ENCODE measurements around the gene RASSF5. TPM values are rescaled to one million over a fixed set of nuclear protein-coding genes. Genes with fewer than 3 reads are reported as not detected.

Gene RASSF5
- total RNA-seq, 2 donors from 2014 or later: 9.9 to 17.5 TPM

DNA sequence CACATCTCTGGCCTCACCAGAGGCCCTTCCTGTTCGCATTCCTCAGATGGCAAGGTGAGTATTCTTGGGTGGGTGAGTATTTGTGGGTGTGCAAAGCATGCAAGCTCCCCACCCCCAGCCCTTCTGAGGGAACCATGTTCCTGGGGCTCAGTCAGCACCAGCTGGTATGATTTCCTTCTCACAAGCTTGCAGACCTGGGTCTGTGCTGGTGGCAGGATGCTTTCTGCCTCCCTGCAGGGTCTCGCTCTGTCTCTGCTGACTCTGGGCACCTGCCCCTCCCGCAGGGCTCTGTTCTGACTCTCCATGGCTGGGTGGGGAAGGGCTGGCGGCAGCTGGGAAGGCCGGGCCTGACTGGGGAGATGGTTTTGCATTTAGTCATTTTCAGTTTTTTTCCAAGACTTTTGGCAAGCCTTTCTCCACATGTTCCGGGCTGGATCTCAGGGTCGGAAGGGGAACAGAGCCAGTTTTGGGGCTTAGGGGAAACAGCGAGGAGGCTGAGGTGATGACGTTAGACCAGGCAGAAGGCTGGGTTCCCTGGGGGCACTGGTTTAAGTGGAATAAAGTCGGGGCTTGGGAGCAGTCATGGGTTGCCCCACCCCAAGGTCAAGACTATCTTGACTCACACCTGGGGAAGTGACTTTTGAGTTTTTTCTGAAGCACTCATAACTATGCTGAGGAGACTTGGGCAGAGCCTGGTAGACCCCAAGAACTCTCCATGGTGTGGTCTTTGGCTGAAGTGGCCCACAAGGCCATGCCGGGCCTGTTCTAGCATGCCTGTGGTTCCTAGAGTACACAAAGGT lies 6.2 kb downstream of the RASSF5 start:
- H3K4me1 ChIP-seq: peaks cover 0 to 36% of the 10 kb centered on the region in 2 donors
- H3K36me3 ChIP-seq: no peaks in the 10 kb centered on the region
- H3K27me3 ChIP-seq: no peaks in the 10 kb centered on the region
- TF ChIP-seq, protein P1, sequence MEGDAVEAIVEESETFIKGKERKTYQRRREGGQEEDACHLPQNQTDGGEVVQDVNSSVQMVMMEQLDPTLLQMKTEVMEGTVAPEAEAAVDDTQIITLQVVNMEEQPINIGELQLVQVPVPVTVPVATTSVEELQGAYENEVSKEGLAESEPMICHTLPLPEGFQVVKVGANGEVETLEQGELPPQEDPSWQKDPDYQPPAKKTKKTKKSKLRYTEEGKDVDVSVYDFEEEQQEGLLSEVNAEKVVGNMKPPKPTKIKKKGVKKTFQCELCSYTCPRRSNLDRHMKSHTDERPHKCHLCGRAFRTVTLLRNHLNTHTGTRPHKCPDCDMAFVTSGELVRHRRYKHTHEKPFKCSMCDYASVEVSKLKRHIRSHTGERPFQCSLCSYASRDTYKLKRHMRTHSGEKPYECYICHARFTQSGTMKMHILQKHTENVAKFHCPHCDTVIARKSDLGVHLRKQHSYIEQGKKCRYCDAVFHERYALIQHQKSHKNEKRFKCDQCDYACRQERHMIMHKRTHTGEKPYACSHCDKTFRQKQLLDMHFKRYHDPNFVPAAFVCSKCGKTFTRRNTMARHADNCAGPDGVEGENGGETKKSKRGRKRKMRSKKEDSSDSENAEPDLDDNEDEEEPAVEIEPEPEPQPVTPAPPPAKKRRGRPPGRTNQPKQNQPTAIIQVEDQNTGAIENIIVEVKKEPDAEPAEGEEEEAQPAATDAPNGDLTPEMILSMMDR (IDR thresholded peaks at IDR 0.05): no peak
- peak; percentile 85 for DNase-seq (ENCODE audit: low spot score)
- H3K9me3 ChIP-seq: no peaks in the 10 kb centered on the region
- no peak overlapping the region for H3K4me3 ChIP-seq
- peak overlapping the region in 1 of 2 donors; percentile 55 for H3K27ac ChIP-seq

DNA sequence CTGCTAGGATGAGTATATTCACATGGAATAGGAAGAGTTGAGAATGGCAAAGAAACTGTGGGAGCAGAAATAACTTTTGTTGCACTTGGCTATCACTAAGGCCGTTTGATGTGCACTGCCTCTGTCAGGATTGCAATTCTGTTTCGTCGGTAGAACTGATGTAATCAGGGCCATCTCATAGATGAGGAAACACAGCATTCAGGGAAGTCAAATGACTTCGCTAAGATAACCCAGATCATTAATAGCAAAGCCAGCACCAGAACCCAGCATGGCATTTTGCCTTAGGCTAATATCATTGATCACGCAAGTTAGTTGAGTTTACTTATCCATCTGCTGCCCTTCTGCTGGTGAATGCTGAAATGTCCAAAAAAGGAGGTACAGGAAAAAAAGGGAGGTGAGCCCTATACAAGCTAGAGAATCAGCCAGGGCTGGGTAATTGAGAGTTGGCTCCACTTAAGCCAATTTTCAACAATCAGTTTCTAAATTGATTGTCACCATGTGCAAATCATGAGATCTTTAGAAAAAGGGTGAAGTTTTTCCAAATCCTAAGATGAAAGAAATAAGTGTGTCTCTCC lies 7.6 kb downstream of the RASSF5 start:
- no peaks in the 10 kb centered on the region for H3K36me3 ChIP-seq
- no peak for DNase-seq (ENCODE audit: low spot score)

DNA sequence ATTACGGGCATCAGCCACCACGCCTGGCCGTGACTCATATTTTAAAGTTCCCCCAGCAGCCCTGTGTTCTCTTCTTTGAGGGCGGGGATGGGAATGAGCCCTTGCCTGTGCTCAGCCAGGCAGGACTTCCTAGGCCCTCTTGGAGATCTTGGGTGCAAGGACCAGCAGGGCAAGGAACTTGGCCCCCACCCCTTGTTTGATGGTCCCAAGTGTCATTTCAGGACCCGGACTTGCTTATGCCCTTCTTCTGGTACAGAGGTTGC lies 9.3 kb downstream of the RASSF5 start:
- DNase-seq (ENCODE audit: low spot score): no peak
- H3K9me3 ChIP-seq: no peaks in the 10 kb centered on the region
- TF ChIP-seq, protein P1 (IDR thresholded peaks at IDR 0.05): no peak
- peaks cover 0 to 25% of the 10 kb centered on the region in 2 donors for H3K4me1 ChIP-seq
- no peaks in the 10 kb centered on the region for H3K36me3 ChIP-seq
- no peak overlapping the region for H3K4me3 ChIP-seq
- H3K27me3 ChIP-seq: no peaks in the 10 kb centered on the region
- no peak overlapping the region for H3K27ac ChIP-seq

More for the DNA sequence above, 7.6 kb downstream of the RASSF5 start:
- Histone ChIP-seq H3K4me1 (peaks cover 0 to 26% of the 10 kb centered on the region in 2 donors), H3K27me3 (no peaks in the 10 kb centered on the region), H3K4me3 (no peak overlapping the region), H3K27ac (no peak overlapping the region), H3K9me3 (no peaks in the 10 kb centered on the region)
- TF ChIP-seq, protein P1 (IDR thresholded peaks at IDR 0.05): no peak

DNA sequence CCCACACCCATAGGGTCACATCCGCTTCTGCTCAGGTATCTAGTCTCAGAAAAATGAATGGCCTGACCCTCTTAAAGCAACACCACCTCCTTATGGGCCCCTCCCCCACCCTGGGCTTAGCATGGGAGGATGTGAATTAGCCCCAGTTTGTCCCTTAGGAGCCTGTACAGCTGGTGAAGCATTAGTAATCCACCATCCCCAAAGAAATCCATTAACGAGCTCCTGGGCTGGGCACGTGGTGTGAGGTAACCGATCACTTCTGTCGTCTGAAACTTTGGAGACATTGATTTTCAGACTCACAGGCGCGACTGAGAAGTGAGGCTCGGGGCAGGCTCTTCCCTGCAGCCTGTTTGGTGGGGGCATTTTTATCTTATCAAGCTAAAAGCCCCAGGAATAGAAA lies 10.5 kb downstream of the RASSF5 start:
- Histone ChIP-seq H3K4me3 (no peak overlapping the region), H3K4me1 (peaks cover 0 to 19% of the 10 kb centered on the region in 2 donors), H3K27ac (no peak overlapping the region), H3K27me3 (no peaks in the 10 kb centered on the region), H3K9me3 (no peaks in the 10 kb centered on the region), H3K36me3 (no peaks in the 10 kb centered on the region)
- TF ChIP-seq, protein P1 (IDR thresholded peaks at IDR 0.05): no peak
- DNase-seq (ENCODE audit: low spot score): no peak

DNA sequence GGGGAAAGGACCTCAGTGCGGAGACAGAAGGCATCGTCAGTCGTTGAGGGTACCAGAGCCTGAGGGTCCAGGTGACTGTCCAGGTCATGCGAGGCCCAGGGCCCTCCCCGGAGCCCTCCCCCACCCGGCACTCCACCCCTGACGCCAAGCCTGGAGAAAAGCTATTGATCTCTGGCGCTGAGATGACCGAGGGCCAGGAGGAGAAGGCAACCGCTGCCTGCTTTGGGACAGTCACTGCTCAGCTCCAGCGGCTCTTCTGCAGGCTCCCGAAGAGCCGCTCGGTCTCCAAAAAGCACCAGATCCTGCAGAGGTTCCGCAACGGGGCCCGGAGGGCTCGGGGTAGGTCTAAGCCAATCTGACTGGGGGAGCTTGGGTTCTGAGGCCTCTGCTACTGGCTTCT lies 10.9 kb downstream of the RASSF5 start:
- no peak for DNase-seq (ENCODE audit: low spot score)
- Histone ChIP-seq H3K36me3 (no peaks in the 10 kb centered on the region), H3K4me1 (peaks cover 0 to 15% of the 10 kb centered on the region in 2 donors), H3K27ac (no peak overlapping the region), H3K4me3 (no peak overlapping the region), H3K27me3 (no peaks in the 10 kb centered on the region), H3K9me3 (no peaks in the 10 kb centered on the region)
- TF ChIP-seq, protein P1 (IDR thresholded peaks at IDR 0.05): no peak

All from right atrium auricular region (tissue), 2 donors.